ENCODE data around the gene OPN1LW. TPM values are rescaled to one million over a fixed set of nuclear protein-coding genes. Genes with fewer than 3 reads are reported as not detected.
"Not testable (repeated sequence)": the region's sequence is repeated elsewhere in the genome, so short reads cannot be mapped to it uniquely, and the experiment has no call there.

The OPN1LW gene
- polyA plus RNA-seq (2012; ENCODE audit: insufficient read depth, insufficient read length, low read depth): not detected

DNA sequence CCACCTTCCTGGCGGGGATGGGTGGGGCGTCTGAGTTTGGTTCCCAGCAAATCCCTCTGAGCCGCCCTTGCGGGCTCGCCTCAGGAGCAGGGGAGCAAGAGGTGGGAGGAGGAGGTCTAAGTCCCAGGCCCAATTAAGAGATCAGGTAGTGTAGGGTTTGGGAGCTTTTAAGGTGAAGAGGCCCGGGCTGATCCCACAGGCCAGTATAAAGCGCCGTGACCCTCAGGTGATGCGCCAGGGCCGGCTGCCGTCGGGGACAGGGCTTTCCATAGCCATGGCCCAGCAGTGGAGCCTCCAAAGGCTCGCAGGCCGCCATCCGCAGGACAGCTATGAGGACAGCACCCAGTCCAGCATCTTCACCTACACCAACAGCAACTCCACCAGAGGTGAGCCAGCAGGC lies at the start of gene OPN1LW:
Gene OPN1LW, plus strand, starts transcription at position 234 of the 400 bp plus-strand sequence. Its CDS starts 41 bp downstream, at position 275.
- not testable (repeated sequence) for DNase-seq; H3K27me3 ChIP-seq; H3K4me1 ChIP-seq; H3K36me3 ChIP-seq; H3K9me3 ChIP-seq; H3K4me3 ChIP-seq (ENCODE audit: low read depth, low read length)

DNA sequence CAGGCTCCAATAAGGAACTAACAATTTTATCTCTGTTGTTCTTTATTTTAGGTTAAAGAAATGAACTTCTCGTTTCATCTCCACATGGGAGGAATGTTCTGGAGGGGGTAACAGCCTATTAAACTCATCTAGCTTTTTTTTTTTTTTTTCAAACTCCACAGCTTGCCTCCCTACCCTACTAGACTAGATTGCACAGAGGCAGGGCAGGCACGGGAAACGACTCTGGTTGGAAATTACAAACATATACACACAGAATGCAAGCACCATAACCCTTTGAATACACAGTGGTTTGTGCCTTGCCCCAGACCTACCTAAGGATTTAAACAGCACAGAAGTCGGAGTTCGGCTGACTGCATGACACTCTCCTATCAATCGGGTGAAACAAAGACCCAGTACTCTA lies 49.2 kb upstream of the OPN1LW start:
- Histone ChIP-seq H3K4me3 (ENCODE audit: low read depth, low read length) (no peak overlapping the region), H3K4me1 (no peaks in the 10 kb centered on the region), H3K36me3 (no peaks in the 10 kb centered on the region; the same call in 1 of the 2 replicates), H3K9me3 (no peaks in the 10 kb centered on the region), H3K27me3 (no peaks in the 10 kb centered on the region)
- no peak for DNase-seq
- TF ChIP-seq, protein P1, sequence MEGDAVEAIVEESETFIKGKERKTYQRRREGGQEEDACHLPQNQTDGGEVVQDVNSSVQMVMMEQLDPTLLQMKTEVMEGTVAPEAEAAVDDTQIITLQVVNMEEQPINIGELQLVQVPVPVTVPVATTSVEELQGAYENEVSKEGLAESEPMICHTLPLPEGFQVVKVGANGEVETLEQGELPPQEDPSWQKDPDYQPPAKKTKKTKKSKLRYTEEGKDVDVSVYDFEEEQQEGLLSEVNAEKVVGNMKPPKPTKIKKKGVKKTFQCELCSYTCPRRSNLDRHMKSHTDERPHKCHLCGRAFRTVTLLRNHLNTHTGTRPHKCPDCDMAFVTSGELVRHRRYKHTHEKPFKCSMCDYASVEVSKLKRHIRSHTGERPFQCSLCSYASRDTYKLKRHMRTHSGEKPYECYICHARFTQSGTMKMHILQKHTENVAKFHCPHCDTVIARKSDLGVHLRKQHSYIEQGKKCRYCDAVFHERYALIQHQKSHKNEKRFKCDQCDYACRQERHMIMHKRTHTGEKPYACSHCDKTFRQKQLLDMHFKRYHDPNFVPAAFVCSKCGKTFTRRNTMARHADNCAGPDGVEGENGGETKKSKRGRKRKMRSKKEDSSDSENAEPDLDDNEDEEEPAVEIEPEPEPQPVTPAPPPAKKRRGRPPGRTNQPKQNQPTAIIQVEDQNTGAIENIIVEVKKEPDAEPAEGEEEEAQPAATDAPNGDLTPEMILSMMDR (IDR thresholded peaks at IDR 0.05; ENCODE audit: low read depth, low read length): no peak

DNA sequence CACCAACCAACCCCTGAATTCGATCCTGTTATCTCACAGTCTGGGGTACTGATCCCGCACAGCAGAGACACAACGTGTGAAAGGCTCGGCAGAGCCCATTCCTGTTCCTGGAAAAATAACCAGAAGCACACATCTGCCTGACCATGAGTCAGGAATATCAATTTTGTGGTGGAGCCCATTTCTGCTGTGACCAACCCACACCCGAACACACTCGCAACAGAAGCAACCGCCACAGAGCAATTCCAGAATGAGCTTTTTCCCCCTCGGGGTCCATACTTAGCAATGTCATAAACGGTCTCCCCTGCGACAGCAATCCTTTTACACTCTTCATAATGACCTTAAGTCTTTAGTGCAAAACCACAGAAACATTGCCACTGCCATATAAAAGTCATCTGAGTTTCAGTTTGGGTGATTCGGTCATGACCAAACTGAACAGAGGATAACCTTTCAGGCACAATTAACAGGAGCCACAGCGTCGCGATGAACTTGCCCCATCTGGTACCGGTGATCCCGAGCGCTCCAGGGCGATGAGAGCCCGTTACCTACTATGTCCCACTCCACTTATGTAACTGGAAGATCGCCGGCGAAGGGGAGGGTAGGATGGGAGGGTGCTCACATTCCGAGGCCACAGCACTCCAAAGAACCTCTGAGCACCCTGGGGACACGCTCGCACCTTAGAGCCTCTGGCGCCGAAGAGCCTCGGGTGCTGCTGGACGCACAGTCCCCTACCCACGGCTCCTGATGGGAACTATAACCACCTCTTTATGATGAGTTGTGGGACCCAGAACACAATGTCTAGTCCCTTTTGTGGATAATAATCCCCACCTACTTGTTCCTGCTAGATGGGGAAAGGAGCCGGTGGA lies 47.7 kb upstream of the OPN1LW start:
- TF ChIP-seq, protein P1 (IDR thresholded peaks at IDR 0.05; ENCODE audit: low read depth, low read length): no peak
- DNase-seq: peak; percentile 10
- no peaks in the 10 kb centered on the region for H3K27me3 ChIP-seq
- no peaks in the 10 kb centered on the region for H3K36me3 ChIP-seq
- H3K4me3 ChIP-seq (ENCODE audit: low read depth, low read length): peak overlapping the region; percentile 68
- H3K9me3 ChIP-seq: no peaks in the 10 kb centered on the region
- no peaks in the 10 kb centered on the region for H3K4me1 ChIP-seq

DNA sequence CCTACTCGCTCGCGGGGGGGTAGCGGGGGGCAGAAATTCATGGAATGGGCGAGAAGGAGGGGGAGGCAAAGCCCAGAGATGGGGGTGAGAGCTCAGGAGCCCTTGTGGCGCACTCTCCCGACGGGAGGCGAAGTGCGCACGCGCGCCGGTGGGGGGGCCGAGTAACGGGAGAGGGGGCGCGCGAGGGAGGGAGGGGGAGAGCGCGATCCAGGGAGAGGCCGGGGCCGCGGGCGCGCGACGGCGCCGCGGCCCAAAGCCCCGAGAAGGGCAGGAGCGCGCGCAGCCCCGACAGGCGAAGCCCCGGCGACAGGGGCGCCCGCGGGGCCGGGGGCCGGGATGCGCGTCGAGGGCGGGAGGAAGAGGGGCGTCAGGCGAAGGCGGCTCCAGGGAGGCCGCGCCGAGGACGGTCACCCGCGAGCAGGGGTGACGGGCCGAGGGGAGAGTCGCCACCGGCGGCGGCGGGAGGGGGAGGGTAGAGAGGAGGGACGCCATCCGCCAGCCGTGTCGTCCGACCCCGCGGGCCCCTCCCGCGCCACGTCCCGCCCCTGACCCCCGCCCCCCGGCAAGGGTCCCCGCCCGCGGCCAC lies 46.9 kb upstream of the OPN1LW start:
- TF ChIP-seq, protein P1 (IDR thresholded peaks at IDR 0.05; ENCODE audit: low read depth, low read length): no peak
- no peaks in the 10 kb centered on the region for H3K4me1 ChIP-seq
- no peaks in the 10 kb centered on the region for H3K9me3 ChIP-seq
- H3K4me3 ChIP-seq (ENCODE audit: low read depth, low read length): peak overlapping the region; percentile 68
- DNase-seq: peak; percentile 79
- H3K27me3 ChIP-seq: no peaks in the 10 kb centered on the region
- no peaks in the 10 kb centered on the region for H3K36me3 ChIP-seq

DNA sequence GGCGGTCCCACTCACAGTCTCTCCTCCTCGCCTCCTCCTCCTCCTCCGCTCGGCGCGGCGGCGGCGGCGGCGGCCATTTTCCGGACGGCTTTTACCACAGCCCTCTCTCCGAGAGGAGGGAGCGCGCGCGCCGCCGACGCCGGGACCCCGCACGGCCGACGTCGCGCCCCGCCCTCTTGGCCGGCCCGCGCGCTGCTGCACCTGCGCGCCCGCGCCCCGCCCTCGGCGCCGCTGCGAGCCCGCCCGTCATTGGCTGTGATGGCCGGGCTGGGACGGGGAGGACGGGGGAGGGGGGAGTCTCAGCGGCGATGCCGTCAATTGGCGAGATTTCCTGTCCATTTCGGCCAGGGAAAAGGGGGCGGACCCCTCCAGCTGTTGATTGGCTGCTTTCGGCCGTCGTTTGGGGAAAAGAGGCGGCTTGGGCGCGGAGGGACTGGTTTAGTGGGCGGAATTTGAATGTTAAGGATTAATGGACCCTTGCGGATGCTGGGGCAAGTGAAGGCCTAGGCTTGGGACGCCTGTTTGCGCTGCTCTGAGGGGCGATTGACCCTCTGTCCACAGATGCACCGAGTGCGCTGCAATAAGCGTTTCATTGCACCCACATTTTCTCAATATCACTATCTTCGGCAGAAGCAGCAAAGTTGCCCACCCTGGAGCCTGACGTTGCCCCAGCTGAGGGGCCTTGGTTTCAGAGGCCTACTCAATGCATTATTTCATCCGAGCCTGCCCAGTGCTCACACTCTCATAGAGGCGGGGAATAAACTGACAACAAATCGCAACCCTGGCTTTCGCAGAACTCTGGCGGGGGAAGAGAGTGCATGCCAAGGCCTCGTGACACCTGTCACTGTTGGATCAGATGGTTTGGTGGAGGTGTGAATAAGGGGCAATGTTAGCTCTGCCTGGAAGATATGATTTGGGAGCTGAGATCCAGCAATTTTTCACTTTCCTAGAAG lies 46.2 kb upstream of the OPN1LW start, which contains the start of gene MECP2:
Gene MECP2, minus strand, starts transcription at position 129 of the 953 bp plus-strand sequence.
- Histone ChIP-seq H3K9me3 (no peaks in the 10 kb centered on the region), H3K4me1 (no peaks in the 10 kb centered on the region), H3K4me3 (ENCODE audit: low read depth, low read length) (peak within 1 kb of the TSS; percentile 68), H3K27me3 (no peaks in the 10 kb centered on the region), H3K36me3 (no peaks in the 10 kb centered on the region)
- TF ChIP-seq, protein P1 (IDR thresholded peaks at IDR 0.05; ENCODE audit: low read depth, low read length): no peak
- peak; percentile 91 for DNase-seq

DNA sequence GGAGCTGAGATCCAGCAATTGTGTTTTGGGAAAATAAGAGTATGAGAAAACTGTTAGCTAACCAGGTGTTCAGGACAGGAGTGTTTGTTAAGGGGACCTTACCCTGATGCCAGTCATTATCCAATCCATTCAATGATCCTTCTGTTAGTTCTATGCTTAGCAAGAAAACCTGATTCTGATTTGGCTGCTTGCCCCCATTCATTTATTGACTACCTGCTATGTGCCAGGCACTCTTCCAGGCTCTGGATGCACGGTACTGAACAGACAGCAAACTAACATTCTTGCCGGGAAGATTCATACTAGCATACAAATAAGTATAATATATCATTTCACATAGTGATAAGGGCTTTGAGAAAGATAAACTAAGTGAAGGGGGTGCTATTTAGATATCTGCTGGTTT lies 45.5 kb upstream of the OPN1LW start:
- Histone ChIP-seq H3K4me1 (no peaks in the 10 kb centered on the region), H3K9me3 (no peaks in the 10 kb centered on the region), H3K36me3 (no peaks in the 10 kb centered on the region), H3K27me3 (no peaks in the 10 kb centered on the region), H3K4me3 (ENCODE audit: low read depth, low read length) (no peak overlapping the region)
- DNase-seq: no peak
- TF ChIP-seq, protein P1 (IDR thresholded peaks at IDR 0.05; ENCODE audit: low read depth, low read length): no peak
